ENCODE measurements around the gene ALKBH3.

DNA sequence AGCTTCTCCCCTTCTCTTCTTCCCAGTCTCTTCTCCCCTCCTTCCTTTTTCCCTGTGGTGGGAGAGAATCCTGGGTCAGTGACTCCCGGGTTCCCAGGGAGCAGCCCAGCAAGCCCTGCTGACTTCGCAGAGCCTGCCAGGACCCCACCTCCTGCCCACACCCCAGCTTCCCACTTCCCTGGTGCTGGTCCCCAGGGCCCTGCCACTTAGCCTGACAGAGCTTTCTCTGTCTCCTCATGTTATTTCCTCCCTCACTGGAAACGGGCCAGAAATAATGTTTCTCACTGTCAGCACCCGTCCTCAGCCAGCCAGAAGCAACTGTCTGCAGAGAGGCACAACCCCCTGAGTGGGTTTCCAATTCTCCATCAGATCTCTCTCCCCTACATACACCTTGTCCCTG, 88.9 kb downstream of the ALKBH3 start:
- TF ChIP-seq POLR2AphosphoS5 (IDR thresholded peaks at IDR 0.05; ENCODE audit: borderline replicate concordance, low read depth, low read length) (no peak), EZH2 (IDR thresholded peaks at IDR 0.05) (no peak)

Data from SK-N-MC (cell line).